ENCODE measurements around the gene PFKM.
A peak's percentile ranks its signal among the peaks of the same experiment; 100 is the strongest.

Gene PFKM

DNA sequence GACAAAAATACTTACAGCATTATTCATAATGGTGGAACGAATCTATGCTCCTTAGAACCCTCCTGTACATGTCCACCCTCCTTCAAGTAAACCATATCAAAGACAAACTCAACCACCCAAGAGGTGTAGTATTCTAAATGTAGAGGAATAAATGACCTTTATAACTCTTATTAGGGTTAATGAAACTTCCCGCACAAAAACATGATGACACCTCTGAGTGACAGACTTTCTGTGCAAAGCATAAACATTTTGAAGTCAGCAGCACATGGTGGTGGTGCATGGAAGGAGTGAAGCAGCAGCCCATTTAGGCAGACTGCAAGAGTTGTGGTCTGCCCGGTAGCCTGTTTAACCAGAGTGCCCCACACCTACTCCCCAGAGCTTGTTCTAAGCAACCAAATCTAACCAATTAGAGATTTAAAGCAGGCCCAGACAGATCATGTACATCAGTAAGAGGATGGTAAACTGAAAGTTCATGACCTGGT is 38.8 kb downstream of the PFKM start:
- no peak for DNase-seq

DNA sequence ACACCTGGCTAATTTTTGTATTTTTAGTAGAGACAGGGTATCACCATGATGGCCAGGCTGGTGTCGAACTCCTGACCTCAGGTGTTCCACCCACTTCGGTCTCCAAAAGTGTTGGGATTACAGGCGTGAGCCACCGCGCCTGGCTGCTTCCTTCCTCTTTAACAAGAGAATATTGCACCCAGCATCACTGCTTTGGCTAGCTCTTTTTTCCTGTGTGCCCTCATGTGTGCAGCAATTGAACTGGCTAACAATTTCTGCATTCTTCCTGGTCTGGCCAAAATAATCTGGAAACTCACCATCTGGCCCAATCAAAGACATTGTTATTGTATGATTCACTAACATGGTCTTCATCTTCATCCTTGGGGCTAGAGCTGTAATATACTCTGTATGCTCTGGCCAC is 40.9 kb downstream of the PFKM start:
- DNase-seq: no peak

DNA sequence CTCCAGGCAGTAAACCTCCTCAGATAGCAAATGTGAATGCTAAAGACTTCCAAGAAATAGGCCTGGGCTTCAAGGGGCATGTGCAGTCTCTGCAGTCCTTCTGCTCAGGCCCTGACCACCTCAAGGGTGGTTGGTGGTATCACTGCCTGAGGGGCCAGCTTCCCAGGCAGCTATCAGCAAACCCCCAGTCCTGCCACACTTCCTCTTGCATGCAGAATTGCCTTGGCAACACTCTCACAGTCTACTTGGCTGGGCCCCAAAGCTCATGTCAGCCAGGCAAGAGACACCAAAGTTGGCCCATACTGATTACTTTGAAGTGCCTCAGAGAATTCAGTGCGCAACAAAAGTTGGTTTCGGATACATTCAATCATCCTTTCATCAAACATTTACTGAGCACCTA is 41.6 kb downstream of the PFKM start:
- no peak for DNase-seq

DNA sequence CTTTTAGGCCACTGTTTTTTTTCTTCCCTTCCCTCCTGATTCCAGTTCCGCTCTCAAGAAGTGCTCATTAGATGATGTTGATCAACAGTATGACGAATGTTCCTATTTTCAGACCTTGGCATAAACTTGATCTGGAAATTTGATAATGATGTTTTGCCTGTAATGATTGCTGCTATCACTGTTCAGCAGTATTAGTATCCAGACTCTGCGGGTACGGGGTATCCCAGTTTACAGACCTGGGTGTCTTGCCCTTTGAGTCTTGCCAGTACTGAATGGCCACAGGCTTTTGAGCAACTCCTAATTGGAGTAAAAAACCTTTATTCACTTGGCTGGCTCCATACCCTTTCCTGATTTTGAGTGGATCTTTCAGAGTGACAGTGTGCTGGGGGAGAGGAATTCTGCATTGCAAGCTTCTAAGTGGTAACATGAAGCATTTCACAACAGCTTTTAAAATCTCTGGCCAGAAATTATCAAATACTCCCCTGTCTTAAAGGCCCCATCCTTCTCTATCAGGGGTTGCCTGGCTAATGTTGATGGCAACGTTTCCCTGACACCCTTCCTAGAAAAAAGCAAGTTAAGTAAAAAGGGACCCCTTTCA is 44.1 kb downstream of the PFKM start:
- no peak for DNase-seq

DNA sequence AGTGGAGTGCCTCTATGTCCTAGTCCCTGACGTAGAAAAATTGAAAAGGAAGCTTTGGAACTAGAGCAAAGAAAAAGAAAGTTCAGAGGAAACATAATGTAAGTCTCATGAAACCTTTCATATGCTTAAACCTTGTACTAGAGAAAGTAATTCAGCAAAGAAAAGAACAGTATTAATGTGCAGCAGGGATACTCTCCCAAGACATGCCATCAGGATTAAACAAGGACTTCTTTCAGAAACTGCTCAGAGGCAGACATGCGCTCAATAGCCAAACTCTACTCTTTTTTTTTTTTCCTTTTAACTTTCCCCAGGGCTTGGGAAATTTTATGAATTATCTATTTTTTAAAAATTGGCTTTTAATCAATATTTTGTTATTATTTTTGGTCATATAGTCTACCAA is 45.3 kb downstream of the PFKM start:
- no peak for DNase-seq

DNA sequence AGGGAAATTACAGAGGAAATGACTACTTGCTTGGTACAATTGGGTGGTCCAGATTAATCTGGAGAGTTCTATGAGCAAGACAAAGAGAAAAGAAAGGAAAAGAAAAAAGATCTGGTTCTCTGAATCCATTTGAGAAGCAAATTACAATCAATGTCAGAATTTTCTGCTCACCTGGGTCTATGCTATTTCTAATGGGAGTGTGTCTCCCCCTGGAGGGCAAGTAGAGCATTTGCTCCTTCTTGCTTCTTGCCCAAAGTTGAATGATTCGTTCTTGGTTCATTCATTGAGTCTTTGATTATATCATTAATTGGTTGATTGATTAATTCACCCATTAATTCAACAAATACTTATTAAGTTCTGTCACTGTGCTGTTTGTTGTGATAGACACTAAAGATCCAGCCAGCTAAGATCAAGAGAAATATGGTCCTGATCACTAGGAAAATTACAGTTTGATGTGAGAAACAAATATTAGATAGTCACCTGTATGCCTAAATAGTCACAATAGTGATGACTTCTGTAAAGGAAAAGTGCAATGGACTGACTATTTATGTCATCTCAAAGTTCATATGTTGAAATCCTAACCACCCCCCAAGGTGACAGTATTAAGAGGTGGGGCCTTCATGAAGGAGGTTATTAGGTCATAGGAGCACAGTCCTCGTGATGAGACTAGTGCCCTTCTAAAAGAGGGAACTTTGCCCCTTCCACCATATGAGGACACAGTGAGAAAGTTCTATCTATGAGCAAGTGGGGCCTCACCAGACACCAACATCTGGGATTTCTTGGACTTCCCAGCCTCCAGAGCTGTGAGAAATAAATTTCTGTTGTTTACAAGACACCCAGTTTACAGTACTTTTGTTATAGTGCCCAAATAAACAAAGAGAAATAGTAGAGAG is 46.2 kb downstream of the PFKM start:
- peak; percentile 87 for DNase-seq

DNA sequence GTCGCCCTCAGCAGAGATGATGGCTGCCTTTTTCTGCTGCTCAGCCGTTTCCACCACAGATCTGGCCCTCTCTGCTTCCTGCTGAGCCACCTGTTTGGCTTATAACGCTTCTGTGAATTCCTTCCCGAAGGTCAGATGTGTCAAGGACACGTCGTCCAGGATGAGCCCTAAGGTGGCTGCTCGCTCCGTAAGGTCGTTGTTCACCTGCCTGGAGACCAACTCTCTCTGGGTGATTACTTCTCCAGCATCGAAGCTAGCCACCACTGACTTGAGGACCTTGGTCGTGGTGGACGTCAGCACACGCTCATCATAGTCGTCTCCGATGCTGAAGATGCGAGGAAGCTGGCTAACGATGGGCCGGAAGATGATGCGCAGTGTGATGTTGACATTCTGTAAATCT is 49.8 kb downstream of the PFKM start:
- DNase-seq: no peak

DNA sequence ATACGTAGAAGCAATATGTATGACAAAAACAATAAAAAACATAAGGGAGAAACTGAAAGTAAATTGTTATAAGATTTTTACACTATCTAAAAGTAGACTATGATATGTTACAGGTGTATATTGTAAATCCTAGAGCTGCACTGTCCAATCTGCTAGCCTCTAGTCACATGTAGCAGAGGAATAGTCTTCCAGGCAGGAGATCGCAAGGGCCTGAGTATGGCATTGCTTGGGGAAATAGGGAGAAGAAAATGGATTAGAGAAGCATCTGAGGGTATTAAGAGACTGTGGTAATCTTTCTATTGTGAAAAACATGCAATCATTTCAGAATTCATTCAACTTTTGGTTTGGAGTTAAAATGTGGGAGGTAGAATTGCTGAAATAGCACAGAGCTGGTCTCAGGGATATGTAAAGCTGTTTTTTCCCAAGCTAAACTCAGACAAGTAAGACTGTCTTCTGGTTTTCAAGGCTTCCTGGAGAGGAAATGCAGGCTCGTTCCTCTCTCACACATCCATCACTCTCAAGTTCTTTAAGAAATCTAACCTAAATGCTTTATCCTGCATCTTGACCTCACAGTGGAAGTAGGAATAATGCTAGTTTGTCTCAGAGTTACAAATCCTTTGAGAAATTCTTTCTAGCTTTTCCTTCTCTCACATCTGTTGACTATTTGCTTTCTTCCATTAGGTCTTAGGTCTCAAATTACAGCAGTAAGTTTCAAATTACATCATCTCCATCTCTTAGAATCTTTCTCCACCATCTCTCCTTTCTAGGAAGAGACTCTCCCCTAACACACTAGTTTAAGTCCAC is 56.7 kb downstream of the PFKM start:
- peak; percentile 30 for DNase-seq

DNA sequence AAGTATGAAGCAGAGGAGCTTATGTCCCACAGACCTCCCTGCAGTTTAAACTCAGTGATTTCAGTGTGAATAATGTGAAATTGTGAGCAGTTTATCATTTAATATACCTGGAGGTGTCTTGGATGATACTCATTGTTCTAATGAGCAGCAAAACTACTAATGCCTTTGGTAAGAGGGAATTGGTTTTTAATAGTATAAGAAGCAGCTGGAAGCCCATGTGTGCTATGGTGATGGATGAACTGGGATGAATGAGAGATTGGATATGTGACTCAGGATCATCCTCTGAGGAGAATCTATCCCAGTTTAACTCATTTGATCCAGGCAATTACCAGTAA is 57.2 kb downstream of the PFKM start:
- no peak for DNase-seq

DNA sequence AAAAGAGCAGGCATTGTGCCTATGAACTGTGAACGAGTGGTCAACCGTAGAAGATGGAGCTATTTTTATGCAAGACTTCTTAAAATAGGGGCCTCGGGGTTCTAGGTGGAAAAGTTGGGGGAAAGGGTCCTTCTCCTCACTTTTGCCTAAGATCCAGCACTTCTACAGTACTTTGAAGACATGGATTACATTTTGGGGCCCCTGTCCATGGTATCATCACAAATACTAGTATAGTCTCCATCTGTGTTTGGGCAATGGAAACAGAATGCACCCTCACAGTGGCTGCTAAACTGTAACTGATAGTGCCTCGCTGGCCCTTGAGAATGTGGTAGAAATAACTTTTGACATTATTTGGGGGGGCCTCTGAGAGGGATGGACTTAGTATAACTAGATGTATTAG is 58.8 kb downstream of the PFKM start:
- no peak for DNase-seq

DNA sequence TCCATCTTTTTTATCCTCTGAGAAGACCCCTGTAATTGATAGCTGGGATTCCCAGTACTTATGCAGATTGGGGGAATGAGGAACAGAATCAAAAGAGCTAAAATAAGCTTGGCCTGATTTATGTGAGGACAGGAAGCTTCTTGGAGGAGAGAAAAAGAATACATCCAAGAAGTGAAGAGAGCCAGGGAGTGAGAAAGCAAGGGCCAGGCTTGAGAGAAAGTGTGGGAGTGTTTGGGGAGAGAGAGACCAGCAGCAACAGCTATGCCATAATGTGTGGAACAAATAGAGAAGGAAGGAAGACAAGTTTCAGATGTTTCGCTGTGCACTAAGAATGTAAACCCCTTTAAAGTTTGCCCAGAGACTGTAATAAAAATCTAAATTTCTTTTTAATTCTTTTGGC is 60.3 kb downstream of the PFKM start:
- DNase-seq: no peak

DNA sequence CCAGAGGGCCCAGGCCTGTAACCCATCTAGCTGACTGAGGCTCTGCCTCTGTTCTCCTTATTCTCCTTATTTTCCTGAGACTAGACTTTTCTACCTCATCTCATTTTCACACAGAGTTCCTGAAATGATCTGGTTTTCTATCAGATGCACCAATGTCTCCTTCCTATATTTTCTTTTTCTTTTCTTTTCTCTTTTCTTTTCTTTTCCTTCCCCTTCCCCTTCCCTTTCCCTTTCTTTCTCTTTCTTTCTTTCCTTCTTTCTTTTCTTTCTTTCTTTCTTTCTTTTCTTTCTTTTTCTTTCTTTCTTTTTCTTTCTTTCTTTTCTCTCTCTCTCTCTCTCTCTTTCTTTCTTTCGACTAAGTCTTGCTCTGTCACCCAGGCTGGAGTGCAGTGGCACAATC is 61.3 kb downstream of the PFKM start:
- DNase-seq: no peak

DNA sequence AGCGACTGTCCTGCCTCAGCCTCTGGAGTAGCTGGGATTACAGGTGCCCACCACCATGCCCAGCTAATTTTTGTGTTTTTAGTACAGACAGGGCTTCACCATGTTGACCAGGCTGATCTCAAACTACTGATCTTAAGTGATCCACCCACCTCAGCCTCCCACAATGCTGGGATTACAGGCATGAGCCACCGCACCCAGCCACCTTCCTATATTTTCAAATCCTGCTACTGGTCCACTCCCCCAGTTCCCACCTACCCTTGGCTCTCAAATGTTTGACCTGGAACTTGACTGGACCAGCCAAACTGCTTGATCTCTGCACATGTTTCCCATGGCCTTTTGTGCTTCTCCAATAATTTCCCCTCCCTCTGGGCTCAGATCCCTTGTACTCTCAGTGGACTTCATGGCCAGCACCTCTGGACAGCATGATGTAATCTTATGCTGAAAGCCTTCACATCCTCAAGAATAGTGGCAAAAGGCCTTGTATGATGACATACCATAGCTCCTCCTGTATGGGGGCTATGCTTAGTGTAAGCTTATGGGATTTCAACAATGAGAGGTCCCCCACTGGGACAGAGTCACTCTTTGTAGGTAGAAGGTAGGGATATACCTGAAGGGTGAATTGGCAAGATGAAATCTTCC is 61.8 kb downstream of the PFKM start:
- DNase-seq: no peak

DNA sequence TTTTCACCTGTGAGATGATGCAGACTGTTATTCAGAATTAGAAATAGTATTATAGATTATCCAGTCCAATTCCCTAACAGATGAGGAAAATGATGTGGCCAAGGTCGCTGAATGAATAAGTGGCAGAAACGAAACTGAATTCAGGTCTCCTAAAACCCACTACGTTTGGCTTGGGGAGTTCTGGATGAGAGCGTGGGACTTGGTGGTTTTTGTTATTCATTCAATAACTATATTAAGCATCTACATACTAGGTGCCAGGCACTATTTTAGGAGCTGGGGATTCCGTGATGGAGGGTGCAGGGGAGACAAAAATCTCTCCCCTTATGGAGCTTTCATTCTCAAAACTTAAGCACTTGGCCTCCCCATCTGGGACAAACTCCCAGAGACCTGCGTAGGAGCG is 63.5 kb downstream of the PFKM start:
- no peak for DNase-seq

DNA sequence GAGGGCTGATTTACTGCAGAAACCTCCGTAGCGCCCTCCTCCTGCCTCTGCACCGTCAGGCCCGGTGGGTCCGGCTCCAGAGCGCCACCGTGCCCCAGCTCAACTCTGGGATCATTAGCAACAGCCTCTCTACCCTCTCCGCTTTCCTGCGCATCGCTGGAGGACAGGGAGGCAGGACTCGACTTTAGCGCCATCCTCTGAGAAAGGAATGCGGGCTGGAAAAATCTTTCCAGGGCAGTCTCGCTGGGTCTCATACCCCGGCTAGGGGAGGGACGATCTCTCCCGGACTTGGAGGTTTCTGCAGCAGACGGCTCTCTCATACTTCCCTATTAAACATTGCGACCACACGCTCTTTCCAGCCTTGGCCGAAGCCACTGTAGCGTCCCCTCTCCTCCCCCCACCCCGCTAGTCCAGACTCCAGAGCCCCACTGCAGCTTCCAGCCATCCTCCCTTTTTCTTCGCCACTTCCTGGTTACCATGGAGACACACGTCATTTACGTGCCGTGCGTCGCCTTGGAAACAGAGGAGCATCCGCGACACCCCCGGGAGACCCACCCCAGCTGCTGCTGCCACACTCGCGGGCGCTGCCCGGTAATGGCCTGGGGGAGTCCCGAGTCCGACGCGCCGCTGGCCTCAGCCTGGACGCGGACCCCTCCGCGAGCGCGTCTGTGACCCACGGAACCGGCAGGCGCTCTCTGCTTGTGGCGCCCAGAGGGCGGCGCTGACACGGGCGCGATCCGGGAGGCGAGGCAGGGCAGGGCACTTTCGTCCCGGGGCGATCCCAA is 64.1 kb downstream of the PFKM start, which contains the start of gene CCDC184:
TSS of gene CCDC184 (plus strand) at position 554 of the 785 bp plus-strand sequence. CDS start 479 bp downstream, outside the sequence.
- DNase-seq: peak; percentile 96

DNA sequence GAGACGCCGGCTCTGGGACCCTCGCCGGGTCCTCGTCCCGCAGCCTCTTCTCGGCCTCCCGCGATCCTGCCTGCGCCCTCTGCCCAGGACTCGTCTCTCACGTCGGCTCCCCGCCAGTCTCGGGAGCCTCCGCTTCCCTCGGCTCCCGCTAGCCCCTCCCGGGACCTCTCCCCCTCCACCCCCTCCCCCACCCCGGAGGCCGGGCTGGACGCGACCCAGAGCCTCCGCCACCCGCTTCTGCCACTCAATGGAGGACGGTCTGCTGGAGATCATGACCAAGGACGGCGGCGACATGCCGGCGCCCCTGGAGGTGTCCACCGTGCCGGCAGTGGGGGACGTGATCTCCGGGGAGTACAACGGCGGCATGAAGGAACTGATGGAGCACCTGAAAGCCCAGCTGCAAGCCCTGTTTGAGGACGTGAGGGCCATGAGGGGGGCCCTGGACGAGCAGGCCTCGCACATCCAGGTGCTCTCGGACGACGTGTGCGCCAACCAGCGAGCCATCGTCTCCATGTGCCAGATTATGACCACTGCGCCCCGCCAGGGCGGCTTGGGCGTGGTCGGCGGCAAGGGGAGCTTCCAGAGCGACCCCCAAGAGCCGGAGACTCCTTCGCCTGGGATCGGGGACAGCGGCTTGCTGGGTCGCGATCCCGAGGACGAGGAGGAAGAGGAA is 64.8 kb downstream of the PFKM start:
- peak; percentile 66 for DNase-seq

DNA sequence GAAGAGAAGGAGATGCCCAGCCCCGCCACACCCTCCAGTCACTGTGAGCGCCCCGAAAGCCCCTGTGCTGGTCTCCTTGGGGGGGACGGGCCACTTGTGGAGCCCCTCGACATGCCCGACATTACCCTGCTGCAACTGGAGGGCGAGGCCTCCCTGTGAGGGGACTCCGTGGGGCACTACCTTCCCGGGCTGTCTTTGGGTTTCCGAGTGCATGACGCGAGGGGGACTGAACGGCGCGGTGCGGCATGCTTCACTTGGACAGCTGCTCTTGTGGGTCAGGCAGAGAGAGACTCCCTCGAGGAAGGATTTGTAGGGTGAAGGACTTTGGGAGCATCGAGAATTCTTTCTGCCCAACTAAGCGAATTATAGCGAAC is 65.4 kb downstream of the PFKM start:
- peak; percentile 68 for DNase-seq

DNA sequence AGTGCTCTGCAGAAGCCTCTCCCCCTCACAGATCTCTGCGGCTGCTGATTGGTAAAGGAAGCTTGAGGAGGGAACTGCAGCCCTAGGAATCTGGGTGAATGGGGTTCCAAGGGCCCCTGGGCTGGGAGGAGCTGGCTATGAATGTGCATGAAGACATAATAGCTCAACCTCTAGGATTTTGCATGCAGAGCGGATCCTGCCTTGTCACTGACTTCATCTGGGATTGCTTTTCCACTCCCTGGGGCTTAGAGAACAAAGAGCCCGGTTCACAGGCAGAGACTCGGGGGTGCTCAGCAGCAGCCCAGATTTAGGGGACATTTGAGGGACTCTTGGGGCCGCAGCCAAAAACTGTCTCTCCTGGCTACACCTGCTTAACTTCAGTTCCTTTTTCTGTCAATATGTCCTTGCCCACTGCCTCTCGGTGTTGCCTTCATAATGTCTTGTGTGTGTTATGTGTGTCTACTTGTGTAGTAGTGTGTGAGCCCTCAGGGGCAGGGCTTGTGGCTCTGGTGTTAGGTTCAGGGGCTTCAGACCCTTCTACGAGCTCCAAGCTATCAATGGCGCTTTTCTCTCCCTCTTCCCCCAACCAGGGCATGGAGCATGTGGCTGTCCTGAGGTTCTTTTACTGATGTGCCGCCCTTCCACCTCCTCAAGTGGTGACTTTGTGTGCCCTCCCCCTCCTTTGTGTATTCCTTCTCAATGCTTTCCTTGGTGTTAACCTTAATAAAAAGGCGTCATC is 66.2 kb downstream of the PFKM start:
- DNase-seq: peak; percentile 81

DNA sequence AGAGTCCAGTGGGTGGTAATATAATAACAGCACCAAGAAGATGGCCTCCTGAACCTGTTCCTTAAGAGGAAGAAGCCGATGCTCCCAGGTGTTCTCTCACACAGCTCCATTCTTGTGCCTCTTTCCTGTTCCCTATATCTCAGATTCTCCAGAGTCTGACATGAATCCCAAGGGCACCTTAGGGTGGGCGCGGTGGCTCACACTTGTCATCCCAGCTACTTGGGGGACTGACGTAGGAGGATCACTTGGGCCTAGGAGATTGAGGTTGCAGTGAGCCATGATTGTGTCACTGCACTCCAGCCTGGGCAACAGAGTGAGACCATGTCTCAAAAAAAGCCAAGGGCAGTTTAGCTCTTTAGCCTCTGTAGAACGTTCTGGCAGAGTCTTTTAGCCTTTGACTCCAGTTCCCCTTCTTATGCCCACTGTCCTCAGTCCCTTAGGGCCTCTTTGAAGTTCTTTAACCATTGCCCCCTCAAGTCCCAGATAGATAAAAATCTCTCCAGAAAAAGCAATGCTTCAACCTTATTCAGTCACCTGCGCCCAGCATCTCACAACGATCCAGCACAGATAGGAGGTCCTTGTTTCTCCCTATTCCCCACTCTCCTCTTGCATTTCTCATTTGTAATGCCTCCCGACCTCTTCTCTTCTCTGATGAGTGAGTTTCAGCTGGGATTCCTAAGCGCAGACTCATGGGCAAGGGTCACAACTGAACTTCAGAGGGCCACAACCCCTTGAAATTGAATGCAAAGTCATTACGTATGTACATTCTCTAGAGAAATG is 68.9 kb downstream of the PFKM start:
- no peak for DNase-seq
